ENCODE measurements around the gene NPBWR2.
"Not testable (repeated sequence)": the region's sequence is repeated elsewhere in the genome, so short reads cannot be mapped to it uniquely, and the experiment has no call there.

The NPBWR2 gene

GRCh38 chr20:64144144-64144912, 37.0 kb upstream of the NPBWR2 start:
- no peak for DNase-seq (ENCODE audit: low spot score)

GRCh38 chr20:64143018-64143801, 35.8 kb upstream of the NPBWR2 start:
- DNase-seq (ENCODE audit: low spot score) = no peak

GRCh38 chr20:64142590-64142989, 35.2 kb upstream of the NPBWR2 start:
- no peak for DNase-seq (ENCODE audit: low spot score)

GRCh38 chr20:64140956-64141355, 33.6 kb upstream of the NPBWR2 start:
- no peak for DNase-seq (ENCODE audit: low spot score)

GRCh38 chr20:64140061-64140931, 32.9 kb upstream of the NPBWR2 start:
- no peak for DNase-seq (ENCODE audit: low spot score)

- no peak for DNase-seq (ENCODE audit: low spot score)
These were observed 32.1 kb upstream of the NPBWR2 start for GRCh38 chr20:64139199-64140060.

GRCh38 chr20:64138276-64138815, 31.0 kb upstream of the NPBWR2 start:
- DNase-seq (ENCODE audit: low spot score) = no peak

GRCh38 chr20:64137598-64138031, 30.2 kb upstream of the NPBWR2 start:
- DNase-seq (ENCODE audit: low spot score) = no peak

GRCh38 chr20:64136004-64136710, 28.8 kb upstream of the NPBWR2 start:
- DNase-seq (ENCODE audit: low spot score) = no peak

GRCh38 chr20:64134744-64135143, 27.4 kb upstream of the NPBWR2 start:
- DNase-seq (ENCODE audit: low spot score) = not testable (repeated sequence)

- no peak for DNase-seq (ENCODE audit: low spot score)
These were observed 26.6 kb upstream of the NPBWR2 start for GRCh38 chr20:64133951-64134407.

GRCh38 chr20:64131406-64131805, 24.0 kb upstream of the NPBWR2 start:
- peak; percentile 59 for DNase-seq (ENCODE audit: low spot score)

GRCh38 chr20:64130876-64131275, 23.5 kb upstream of the NPBWR2 start:
- DNase-seq (ENCODE audit: low spot score) = no peak

GRCh38 chr20:64130271-64130670, 22.9 kb upstream of the NPBWR2 start:
- DNase-seq (ENCODE audit: low spot score) = no peak

GRCh38 chr20:64129146-64129782, 21.9 kb upstream of the NPBWR2 start:
- no peak for DNase-seq (ENCODE audit: low spot score)

- DNase-seq (ENCODE audit: low spot score) = not testable (repeated sequence)
These were observed 16.2 kb upstream of the NPBWR2 start for GRCh38 chr20:64123517-64123916.

- DNase-seq (ENCODE audit: low spot score) = not testable (repeated sequence)
These were observed 15.6 kb upstream of the NPBWR2 start for GRCh38 chr20:64122927-64123326.

- DNase-seq (ENCODE audit: low spot score) = no peak
These were observed 14.2 kb upstream of the NPBWR2 start for GRCh38 chr20:64121586-64121985.

- DNase-seq (ENCODE audit: low spot score) = no peak
These were observed 12.4 kb upstream of the NPBWR2 start for GRCh38 chr20:64119681-64120341.
